Activated CD8-positive, alpha-beta T cell treated with anti-CD3 and anti-CD28 coated beads for 36 hours (primary cell): ENCODE results near the gene PCSK2. TPM values are rescaled to one million over a fixed set of nuclear protein-coding genes. Genes with fewer than 3 reads are reported as not detected.

Source experiments
- ATAC-seq: fragments of 200-7000 bp; cut with Tn5 transposase; one replicate; pipeline ENCODE4 v1.10.0; 2021; ENCODE audit warnings: mild to moderate bottlenecking, moderate library complexity
- CTCF ChIA-PET: fragments of 350-600 bp; sonication (Branson Sonifier 250); formaldehyde crosslinking; loops from one replicate; lab custom pipeline; 2021; ENCODE audit warnings: antibody characterized with exemption; lab: Charles Lee
- POLR2A ChIA-PET: fragments of 350-600 bp; sonication (Branson Sonifier 250); formaldehyde crosslinking; loops from one replicate; lab custom pipeline; 2021; ENCODE audit warnings: antibody characterized with exemption; lab: Charles Lee
- DNase-seq: peaks from one replicate; pipeline ENCODE4 v3.0.0-alpha.2; 2020
- H3K27ac Mint-ChIP-seq: one replicate; pipeline ENCODE4 v1.8.0; 2021; ENCODE audit warnings: mild to moderate bottlenecking, mixed read lengths
- H3K27me3 Mint-ChIP-seq: one replicate; pipeline ENCODE4 v1.8.0; 2021; ENCODE audit warnings: mixed read lengths
- H3K36me3 Mint-ChIP-seq: one replicate; pipeline ENCODE4 v1.8.0; 2021; ENCODE audit warnings: low read depth, mixed read lengths
- H3K4me1 Mint-ChIP-seq: one replicate; pipeline ENCODE4 v1.8.0; 2021; ENCODE audit warnings: low read depth, mixed read lengths
- H3K4me3 Mint-ChIP-seq: one replicate; pipeline ENCODE4 v1.8.0; 2021; ENCODE audit warnings: mild to moderate bottlenecking, moderate library complexity, mixed read lengths
- H3K9me3 Mint-ChIP-seq: one replicate; pipeline ENCODE4 v1.8.0; 2021; ENCODE audit warnings: mixed read lengths
- CTCF ChIP-seq: fragments of 200-600 bp; IDR thresholded peaks from one replicate; pipeline ENCODE4 v1.8.0; 2022; ENCODE audit warnings: antibody characterized with exemption, mild to moderate bottlenecking
- intact Hi-C: fragments of 100-400 bp; cut with micrococcal nuclease; formaldehyde crosslinking; loops from one replicate; pipeline ENCODE4 v1.10.0; 2022
- total RNA-seq, 2 experiments: library from RNA; stranded (reverse); gene quantifications; one replicate each; pipeline ENCODE4 v1.2.3, GENCODE V29; 2021

Gene PCSK2
- total RNA-seq: not detected

GRCh38 chr20:17226410-17227218 is at the start of gene PCSK2:
Gene PCSK2, plus strand, starts transcription at chr20:17227040. Its CDS starts 266 bp downstream, at chr20:17227306.
- intact Hi-C loops: no loop called here
- ChIA-PET CTCF (no interaction called here), POLR2A (no interaction called here)
- Mint-ChIP-seq H3K4me1 (no peaks in the 10 kb centered on the region), H3K9me3 (no peaks in the 10 kb centered on the region), H3K27ac (no peak within 1 kb of the TSS), H3K36me3 (no peaks in the 10 kb centered on the region), H3K4me3 (no peak within 1 kb of the TSS), H3K27me3 (peaks cover 45% of the 10 kb centered on the region)
- ATAC-seq (no peak), DNase-seq (no peak)
- TF ChIP-seq CTCF: no peak

- POLR2A ChIA-PET: no interaction called here
- CTCF ChIA-PET: no interaction called here
- H3K27ac Mint-ChIP-seq: no peak overlapping the region
- no peaks in the 10 kb centered on the region for H3K4me1 Mint-ChIP-seq
- intact Hi-C loops: no loop called here
- DNase-seq (no peak), ATAC-seq (no peak)
- TF ChIP-seq CTCF: no peak
- peaks cover 2% of the 10 kb centered on the region for H3K9me3 Mint-ChIP-seq
- no peak overlapping the region for H3K4me3 Mint-ChIP-seq
- no peaks in the 10 kb centered on the region for H3K36me3 Mint-ChIP-seq
- no peaks in the 10 kb centered on the region for H3K27me3 Mint-ChIP-seq
Measured at GRCh38 chr20:17177341-17177740, 49.5 kb upstream of the PCSK2 start.

GRCh38 chr20:17179840-17180239 is 47.0 kb upstream of the PCSK2 start:
- Mint-ChIP-seq H3K36me3 (no peaks in the 10 kb centered on the region), H3K9me3 (peaks cover 3% of the 10 kb centered on the region), H3K27me3 (no peaks in the 10 kb centered on the region), H3K4me3 (no peak overlapping the region), H3K27ac (no peak overlapping the region), H3K4me1 (no peaks in the 10 kb centered on the region)
- CTCF ChIA-PET: no interaction called here
- ATAC-seq (no peak), DNase-seq (no peak)
- intact Hi-C loops: no loop called here
- TF ChIP-seq CTCF: no peak
- POLR2A ChIA-PET: no interaction called here

- no peak for TF ChIP-seq CTCF
- no peaks in the 10 kb centered on the region for H3K4me1 Mint-ChIP-seq
- ATAC-seq (no peak), DNase-seq (no peak)
- H3K4me3 Mint-ChIP-seq: no peak overlapping the region
- H3K27me3 Mint-ChIP-seq: no peaks in the 10 kb centered on the region
- intact Hi-C loops: no loop called here
- H3K36me3 Mint-ChIP-seq: no peaks in the 10 kb centered on the region
- POLR2A ChIA-PET: no interaction called here
- H3K27ac Mint-ChIP-seq: no peak overlapping the region
- CTCF ChIA-PET: no interaction called here
- H3K9me3 Mint-ChIP-seq: peaks cover 11% of the 10 kb centered on the region
Measured at GRCh38 chr20:17189976-17190695, 36.7 kb upstream of the PCSK2 start.

- H3K9me3 Mint-ChIP-seq: peaks cover 4% of the 10 kb centered on the region
- H3K4me1 Mint-ChIP-seq: no peaks in the 10 kb centered on the region
- intact Hi-C loops: no loop called here
- no peaks in the 10 kb centered on the region for H3K36me3 Mint-ChIP-seq
- H3K27me3 Mint-ChIP-seq: no peaks in the 10 kb centered on the region
- no peak overlapping the region for H3K27ac Mint-ChIP-seq
- TF ChIP-seq CTCF: no peak
- H3K4me3 Mint-ChIP-seq: no peak overlapping the region
- no peak for ATAC-seq
- DNase-seq: no peak
- ChIA-PET POLR2A (no interaction called here), CTCF (no interaction called here)
Measured at GRCh38 chr20:17197041-17197440, 29.8 kb upstream of the PCSK2 start.
